ENCODE measurements around the gene IPCEF1. TPM values are rescaled to one million over a fixed set of nuclear protein-coding genes. Genes with fewer than 3 reads are reported as not detected.

The IPCEF1 gene
- total RNA-seq, 1 donor from 2014 or later = 29.5 TPM

GRCh38 chr6:154292066-154292465 lies 64.5 kb downstream of the IPCEF1 start:
- no peak for DNase-seq

DNA sequence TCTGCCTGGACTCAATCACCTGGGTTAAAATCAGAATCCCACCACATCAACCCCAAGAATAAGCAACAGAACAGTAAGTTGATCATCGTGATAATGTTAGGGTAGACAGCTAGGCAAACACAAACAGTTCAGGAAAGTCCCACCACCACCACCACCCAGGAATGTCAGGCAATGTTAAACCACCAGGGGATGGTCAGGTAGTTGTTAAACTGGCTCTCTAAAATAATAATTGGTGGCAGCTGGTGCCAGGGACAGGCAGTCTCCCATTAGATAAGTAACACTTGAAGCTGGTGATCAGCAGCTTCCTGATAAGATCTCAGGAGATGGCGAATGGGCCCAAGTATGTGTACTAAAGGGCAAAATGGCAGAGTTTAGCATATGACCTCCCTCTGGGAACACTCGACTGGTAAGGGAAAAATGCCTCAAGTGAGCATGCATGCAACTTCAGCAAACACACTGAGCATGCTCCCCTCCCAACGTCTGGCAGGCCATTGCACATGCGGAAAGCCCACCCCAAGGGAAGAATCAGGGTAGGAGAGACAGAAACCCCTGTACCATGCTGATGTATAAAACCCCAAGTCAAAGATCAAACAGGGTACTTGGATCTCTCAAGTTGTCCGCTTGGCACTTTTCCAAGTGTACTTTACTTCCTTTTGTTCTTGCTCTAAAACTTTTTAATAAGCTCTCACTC lies 66.6 kb downstream of the IPCEF1 start:
- no peak for DNase-seq

GRCh38 chr6:154285826-154286225 lies 70.8 kb downstream of the IPCEF1 start:
- no peak for DNase-seq

DNA sequence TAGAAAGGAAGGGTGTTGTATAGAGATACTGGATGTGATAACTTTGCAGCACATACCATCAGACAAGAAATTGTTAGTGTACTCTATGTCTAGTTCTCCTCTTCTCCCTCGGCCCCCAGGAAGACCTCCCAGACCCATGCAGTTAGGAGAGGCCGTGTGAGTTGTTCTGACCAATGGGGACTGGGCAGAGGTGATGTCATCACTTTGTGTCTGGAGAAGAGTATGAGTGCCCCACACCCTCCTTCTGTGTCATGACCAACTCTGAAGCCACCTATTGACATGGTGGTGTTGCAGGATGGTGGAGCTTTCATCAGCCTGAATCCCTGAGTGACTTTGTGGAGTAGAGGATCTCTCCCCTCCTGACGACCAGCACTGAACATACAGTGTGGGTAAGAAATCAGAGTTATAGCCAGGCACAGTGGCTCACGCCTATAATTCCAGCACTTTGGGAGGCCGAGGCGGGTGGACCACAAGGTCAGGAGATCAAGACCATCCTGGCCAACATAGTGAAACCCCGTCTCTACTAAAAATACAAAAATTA lies 72.2 kb downstream of the IPCEF1 start:
- DNase-seq = no peak

DNA sequence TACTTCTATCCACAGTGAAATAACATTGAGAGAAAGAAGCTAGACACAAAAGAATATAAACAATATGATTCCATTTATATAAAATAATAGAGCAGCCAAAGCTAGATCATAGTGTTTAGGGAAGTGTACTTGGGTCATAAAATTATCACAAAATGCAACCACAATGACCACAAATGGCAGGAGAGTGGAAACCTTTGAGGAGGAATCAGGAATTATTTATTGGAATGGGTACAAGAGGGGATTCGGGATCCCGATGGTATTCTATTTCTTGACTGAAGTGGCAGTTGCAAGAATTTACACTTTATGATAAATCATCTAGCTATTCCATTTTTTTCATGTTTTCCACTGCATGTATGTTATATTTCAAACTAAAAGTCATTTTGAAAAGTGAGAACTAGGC lies 76.1 kb downstream of the IPCEF1 start:
- no peak for DNase-seq

DNA sequence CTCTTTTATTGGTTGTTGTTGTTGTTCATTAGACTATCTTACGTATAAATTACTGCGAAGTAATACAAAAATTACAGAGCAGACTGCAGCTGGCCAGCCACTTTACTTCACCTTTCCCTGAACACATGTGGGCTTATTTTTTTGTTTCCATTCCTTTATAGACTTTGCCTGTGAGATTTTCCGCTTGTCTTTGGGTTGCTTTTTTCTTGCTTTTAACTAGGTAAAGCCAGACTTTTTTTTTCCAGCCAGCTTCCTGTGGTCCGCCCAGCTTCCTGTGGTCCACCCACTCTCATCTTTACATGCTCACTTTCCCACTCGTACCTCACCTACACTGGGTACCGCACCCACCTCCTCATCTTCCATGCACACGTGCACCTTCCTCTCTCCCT lies 79.0 kb downstream of the IPCEF1 start:
- no peak for DNase-seq

DNA sequence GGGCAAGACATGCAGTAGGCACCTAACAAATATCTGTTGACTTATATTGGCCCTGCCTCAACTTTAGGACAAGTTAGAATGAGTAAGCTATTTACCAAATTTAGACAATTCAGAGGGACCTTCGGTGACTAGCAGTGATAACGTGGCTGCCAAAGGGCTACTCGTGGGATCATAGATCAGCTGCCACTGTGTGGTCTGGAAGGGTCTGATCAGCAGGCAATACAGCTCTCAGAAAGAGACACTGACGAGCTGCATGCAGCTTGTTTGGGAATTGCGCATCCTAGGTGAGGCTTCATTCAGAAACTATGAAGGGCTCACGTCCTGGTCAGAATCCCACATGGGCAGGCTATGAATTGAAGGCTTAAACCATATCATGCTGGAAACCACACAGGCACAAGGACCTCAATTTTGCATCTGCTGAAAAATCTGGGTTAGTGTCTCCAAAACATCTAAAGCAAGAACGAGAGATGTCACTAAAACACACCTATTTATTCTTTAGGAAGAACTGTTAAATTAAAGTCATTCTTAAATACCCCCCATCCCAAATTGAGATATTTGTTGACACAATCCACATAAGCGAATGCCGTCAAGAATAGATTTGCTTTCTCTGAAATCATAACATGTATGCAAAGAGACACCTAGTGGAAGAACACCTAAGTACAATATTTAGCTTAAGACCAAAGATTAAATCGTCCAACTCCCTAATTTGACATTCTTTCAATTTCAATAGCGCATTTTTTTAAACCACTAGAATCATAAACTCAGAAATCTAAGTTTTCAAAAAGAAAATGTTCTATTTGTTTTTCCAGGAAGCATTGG lies 79.6 kb downstream of the IPCEF1 start:
- DNase-seq = no peak

DNA sequence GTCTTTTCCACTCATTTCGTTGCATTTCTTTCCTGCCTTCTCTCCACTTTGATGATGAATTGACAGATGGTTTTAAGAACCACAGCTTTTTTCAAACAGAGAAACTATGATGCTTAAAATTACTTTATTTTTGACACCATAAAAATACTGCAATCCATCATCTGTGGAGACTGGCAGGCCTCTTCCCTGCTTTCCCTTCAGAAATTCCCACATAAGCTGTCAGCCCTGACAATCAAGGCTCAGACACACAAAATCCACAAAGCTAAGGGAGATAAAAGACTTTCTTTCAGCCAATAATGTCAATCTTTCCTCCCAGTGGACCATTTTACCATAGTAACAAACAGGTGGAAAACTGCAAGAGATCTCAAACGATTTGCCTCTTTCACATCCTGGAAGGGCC lies 82.4 kb downstream of the IPCEF1 start:
- DNase-seq = no peak

DNA sequence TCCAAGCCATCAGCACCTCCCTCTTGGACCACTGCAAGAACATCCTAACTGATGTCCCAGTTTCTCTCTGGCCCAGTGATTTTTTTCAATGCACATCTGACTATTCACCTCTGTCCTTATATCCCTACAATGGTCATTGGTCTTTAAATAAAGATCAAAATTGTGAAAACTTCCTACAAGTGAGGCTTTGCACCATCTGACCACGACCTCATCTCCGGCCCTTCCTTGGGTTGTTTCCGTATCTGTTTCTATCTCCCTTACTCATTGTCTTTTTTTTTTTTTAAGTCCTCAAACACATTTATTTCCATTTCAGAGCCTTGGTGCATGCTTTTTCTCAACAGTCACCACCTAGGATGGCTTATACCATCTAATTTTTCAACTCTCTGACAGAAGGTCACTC lies 88.1 kb downstream of the IPCEF1 start:
- no peak for DNase-seq

GRCh38 chr6:154267508-154268106 lies 89.0 kb downstream of the IPCEF1 start:
- no peak for DNase-seq

DNA sequence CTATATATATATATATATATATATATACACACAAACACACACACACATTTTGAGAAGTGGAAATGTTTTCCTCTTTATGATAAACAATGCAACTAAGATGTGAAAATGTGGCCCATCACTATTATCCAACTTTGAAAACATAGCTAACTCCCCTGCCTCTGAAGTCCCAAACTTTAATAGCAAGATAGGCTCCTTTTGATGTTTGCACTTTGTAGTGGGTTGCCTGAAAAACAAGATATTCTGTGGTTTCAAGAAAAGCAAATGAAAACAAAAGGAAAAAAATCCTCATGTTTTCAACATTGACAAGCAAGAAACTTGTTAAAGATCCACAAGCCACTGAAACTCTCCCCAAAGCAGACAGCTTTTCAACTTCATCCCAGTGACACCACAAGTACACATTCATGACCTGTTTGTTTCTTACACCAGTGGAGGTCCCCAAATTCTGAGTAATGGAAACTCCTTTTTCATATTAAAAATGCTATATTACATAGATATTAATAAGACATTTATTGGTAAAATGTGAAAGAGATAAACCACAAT lies 90.0 kb downstream of the IPCEF1 start:
- DNase-seq = no peak

GRCh38 chr6:154261688-154262397 lies 94.8 kb downstream of the IPCEF1 start:
- DNase-seq = no peak

- no peak for DNase-seq
These were observed 98.4 kb downstream of the IPCEF1 start for GRCh38 chr6:154258064-154258757.

GRCh38 chr6:154257067-154257466 lies 99.5 kb downstream of the IPCEF1 start:
- no peak for DNase-seq

GRCh38 chr6:154252678-154253077 lies 103.9 kb downstream of the IPCEF1 start:
- no peak for DNase-seq

GRCh38 chr6:154251116-154251515 lies 105.5 kb downstream of the IPCEF1 start:
- no peak for DNase-seq

DNA sequence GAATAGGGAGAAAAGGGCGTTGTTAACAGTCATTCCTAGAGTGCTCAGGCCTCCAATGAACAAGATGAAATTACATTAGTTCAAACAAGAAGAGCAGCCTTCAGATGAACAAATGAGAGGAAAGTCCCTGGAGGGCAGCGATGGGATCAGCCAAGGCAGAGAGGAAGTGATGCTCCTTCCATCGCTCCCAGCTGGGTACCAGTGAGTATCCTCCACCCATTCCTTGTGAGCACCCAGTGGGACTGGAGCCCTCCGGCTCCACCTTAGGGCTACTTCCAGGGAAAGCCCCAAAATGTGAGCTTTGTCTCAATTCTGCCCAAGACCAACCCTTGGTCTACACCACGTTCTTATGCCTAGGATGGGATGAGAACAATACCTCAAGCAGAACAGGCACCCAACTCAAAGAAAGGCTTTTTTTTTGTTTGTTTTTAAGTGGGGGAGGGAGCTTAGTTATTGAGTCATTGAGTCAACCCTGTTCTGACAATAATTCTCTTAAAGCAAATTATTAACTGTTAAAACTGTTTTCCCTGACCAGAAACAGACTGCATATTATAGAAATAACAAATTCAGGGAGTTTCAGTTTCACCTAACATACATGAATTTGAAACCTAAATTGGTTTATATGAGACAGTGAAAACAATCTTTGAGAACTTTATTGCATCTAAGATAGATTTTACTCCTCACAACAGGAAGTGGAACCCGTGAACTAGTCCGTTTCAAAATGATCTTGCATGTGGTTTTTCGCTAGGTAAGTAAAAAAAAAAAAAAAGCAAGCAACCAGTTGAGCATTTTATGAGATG lies 106.9 kb downstream of the IPCEF1 start:
- DNase-seq = no peak

DNA sequence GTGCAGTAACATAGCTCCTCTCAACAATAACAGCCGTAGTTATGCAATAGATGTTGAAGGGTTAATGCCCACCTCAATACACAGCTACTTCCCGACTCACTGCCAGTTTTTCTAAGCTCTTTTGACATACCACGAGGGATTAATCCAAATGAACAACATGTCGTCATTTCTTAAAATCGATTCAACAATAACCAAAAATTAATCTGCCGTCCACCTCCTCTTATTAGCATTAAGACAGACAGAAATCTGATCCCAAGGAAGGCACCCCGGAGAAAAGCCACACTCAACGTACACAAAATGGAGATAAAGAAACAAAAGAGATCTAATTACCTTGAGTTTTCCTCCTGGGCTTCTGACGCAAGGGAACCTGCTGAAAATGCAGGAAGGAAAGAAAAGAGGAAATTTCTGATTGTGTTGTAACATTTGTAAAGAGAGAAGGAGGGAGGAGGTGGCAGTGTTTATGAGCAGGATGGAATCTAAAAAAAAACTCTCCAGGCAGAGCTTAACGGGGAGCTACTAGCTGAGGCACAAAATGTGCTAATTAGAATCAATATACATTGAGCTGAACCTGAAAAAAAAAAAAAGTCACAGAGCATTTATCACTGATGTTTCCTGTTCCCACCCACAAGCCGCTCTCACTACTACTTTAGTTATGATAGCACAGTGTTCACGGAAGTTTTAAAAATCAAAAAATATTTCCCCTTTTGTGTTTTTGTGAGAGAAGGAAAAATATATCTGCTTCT lies 109.3 kb downstream of the IPCEF1 start:
- no peak for DNase-seq

DNA sequence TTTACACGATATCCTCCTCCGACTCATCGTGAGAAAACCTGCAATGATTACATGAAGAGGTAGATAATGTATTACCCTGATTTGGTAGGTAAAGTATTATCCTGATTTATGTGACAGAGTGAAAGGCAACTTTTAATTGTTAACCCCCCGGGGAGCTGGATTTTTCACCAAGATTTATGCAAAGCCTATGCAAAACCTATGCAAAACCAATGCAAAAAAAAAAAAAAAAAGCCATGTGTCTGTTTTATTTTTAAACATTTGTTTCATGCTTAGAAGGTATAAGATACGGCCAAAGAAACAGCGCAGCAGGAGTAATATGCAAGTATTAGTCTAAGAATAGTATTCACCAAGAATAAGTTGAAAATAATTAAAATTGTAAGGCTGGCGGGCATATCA lies 109.9 kb downstream of the IPCEF1 start:
- no peak for DNase-seq

DNA sequence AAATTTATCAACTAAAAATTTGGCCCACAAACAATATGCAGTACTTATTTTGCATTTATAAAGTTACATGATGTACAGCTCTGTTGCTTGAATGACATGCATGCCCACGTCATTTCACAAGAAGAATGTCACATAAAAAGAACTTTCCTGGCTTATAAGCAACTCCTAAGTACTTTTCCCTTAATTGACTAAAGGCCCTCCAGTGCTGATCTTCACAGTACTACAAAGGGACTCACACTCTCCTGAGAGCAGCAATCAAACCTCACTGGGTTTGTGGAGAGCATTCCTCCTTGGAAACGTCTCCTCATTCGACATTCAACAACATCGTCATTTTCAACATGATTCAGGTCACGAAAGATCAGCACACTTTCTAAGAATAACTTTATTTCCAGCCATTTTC lies 111.1 kb downstream of the IPCEF1 start:
- DNase-seq = no peak

Measured in occipital lobe (tissue), 2 donors.